Measurements from ENCODE around the gene TMEM186.

- TF ChIP-seq CTCF (IDR thresholded peaks at IDR 0.05) (no peak), POLR2AphosphoS5 (IDR thresholded peaks at IDR 0.05; ENCODE audit: low read depth, low read length) (no peak), SIN3A (IDR thresholded peaks at IDR 0.05; ENCODE audit: borderline replicate concordance, insufficient read depth, low read depth, low read length) (no peak), REST (IDR thresholded peaks at IDR 0.05; ENCODE audit: insufficient read depth in 1 of 2, low read depth in 2 of 2, low read length in 1 of 2) (no peak)
Measured at GRCh38 chr16:8804313-8804712, 6.9 kb upstream of the TMEM186 start.
